ENCODE results near the gene SLC39A11. TPM values are rescaled to one million over a fixed set of nuclear protein-coding genes. Genes with fewer than 3 reads are reported as not detected.

The SLC39A11 gene
- total RNA-seq, 3 donors from 2014 or later: 16.7 to 23.3 (median 20.1) TPM

DNA sequence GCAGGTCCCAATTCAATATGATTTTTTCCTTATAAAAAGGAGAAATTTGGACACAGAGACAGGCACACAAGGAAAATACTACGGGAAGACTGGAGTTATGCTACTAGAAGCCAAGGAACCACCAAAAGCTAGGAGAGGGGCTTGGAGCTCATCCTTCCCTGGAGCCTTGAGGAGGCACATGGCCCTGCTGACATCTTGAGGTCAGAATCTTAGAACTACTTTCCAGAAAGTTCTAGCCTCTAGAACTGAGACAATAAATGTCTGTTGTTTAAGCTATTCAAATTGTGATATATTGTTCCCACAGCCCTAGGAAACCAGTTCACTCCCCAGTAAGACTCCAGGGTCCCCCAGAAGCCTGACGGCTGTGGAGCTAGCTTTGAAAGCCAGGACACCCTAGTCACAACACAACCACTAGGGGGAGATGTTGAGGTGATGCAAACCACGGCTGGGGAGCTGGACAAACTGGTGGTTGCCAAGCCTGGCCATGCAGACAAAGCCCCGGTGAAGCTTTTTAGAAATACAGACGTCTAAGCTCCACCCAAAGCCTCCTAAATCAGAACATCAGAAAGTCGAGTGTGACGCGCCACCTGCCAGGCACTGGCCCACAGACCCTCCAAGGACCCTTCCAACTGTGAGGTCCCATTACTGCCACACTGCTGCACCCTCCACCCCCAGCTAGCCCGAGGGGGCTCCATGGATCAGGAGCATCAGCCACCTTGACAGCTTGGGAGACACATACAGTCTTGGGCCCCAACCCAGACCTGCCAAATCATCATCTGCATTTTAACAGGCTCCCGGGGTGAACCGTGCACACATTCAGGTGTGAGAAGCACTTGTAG, 106.4 kb downstream of the SLC39A11 start:
- ATAC-seq: peak in 1 of 2 donors; percentile 46

GRCh38 chr17:72984926-72985325, 107.6 kb downstream of the SLC39A11 start:
- H3K4me1 Mint-ChIP-seq (ENCODE audit: low read depth): peaks cover 1% of the 10 kb centered on the region
- no peak for ATAC-seq
- H3K27me3 Mint-ChIP-seq (ENCODE audit: low read depth): no peaks in the 10 kb centered on the region
- H3K9me3 Mint-ChIP-seq: no peaks in the 10 kb centered on the region
- H3K36me3 Mint-ChIP-seq (ENCODE audit: insufficient read depth): peaks cover 3% of the 10 kb centered on the region
- H3K4me3 Mint-ChIP-seq: no peak overlapping the region
- no peak for DNase-seq

More for the DNA sequence above, 106.4 kb downstream of the SLC39A11 start:
- no peaks in the 10 kb centered on the region for H3K27me3 Mint-ChIP-seq (ENCODE audit: low read depth)
- H3K4me1 Mint-ChIP-seq (ENCODE audit: low read depth): peaks cover 1% of the 10 kb centered on the region
- no peak overlapping the region for H3K4me3 Mint-ChIP-seq
- peak; percentile 27 for DNase-seq
- peaks cover 2% of the 10 kb centered on the region for H3K36me3 Mint-ChIP-seq (ENCODE audit: insufficient read depth)
- no peaks in the 10 kb centered on the region for H3K9me3 Mint-ChIP-seq

- H3K36me3 Mint-ChIP-seq (ENCODE audit: insufficient read depth): peaks cover 3% of the 10 kb centered on the region
- ATAC-seq (no peak), DNase-seq (no peak)
- H3K4me3 Mint-ChIP-seq: no peak overlapping the region
- H3K9me3 Mint-ChIP-seq: no peaks in the 10 kb centered on the region
- no peaks in the 10 kb centered on the region for H3K27me3 Mint-ChIP-seq (ENCODE audit: low read depth)
- peaks cover 1% of the 10 kb centered on the region for H3K4me1 Mint-ChIP-seq (ENCODE audit: low read depth)
Observed at GRCh38 chr17:72984145-72984925, 108.2 kb downstream of the SLC39A11 start.

- H3K9me3 Mint-ChIP-seq: no peaks in the 10 kb centered on the region
- ATAC-seq (no peak), DNase-seq (no peak)
- H3K4me1 Mint-ChIP-seq (ENCODE audit: low read depth): peaks cover 4% of the 10 kb centered on the region
- H3K36me3 Mint-ChIP-seq (ENCODE audit: insufficient read depth): peaks cover 3% of the 10 kb centered on the region
- H3K27me3 Mint-ChIP-seq (ENCODE audit: low read depth): no peaks in the 10 kb centered on the region
- H3K4me3 Mint-ChIP-seq: no peak overlapping the region
Observed at GRCh38 chr17:72982680-72983079, 109.8 kb downstream of the SLC39A11 start.

DNA sequence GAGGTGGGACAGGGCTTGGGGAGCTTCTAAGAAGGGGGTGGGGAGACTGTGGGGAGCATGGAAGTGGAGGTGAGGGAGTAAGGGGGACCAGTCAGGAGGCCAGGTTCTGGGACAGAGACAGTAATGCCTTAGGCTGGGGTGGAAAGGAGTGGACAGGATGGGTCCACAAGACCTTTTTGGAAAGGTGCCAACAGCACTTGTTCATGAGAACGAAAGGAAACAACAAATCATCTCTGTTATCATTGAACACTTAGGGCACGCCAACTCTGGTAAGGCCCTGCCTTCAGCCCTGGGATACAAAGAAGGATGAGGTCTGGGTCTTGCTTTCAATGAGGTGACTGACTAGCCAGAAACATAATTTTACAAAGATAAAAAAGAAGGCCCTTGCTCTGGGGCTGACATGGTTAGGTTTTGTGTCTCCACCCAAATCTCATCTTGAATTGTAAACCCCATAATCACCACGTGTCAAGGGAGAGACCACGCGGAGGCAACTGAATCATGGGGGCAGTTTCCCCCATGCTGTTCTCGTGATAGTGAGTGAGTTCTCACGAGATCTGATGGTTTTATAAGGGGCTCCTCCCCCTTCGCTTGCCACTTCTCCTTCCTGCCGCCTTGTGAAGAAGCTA, 113.8 kb downstream of the SLC39A11 start:
- ATAC-seq: no peak
- Mint-ChIP-seq H3K36me3 (ENCODE audit: insufficient read depth) (peaks cover 5% of the 10 kb centered on the region), H3K27me3 (ENCODE audit: low read depth) (no peaks in the 10 kb centered on the region)

DNA sequence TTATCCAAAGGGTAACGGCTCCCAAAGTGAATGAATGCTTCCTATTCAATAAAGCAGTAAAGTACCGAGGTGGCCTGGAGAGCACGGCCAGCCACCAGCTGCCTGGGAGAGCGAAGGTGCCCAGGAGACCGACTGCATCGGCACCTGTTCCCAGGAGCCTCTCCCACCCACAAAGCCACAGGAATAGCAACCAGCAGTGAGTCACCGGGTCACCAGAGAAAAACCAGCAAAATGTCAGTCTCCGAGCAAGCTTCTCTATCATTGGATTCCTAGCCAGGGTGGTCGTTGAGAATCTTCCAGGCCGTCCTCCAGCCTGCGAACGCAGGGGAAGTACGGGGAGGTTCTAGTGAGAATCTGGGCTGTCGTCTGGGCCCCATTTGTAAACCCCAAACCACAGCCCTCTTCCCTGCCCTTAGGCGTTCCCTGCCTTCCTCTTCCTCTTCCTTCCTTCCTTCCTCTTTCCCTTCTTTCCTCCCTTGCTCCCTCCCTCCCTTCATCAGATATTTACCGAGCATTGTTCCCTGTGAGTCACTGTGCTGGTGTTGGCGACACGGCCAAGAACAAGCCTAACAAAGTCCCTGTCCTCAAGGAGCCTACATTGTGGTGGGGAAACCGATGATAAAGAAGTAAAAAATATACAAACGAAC, 114.6 kb downstream of the SLC39A11 start:
- H3K4me1 Mint-ChIP-seq (ENCODE audit: low read depth): peaks cover 3% of the 10 kb centered on the region
- no peak for ATAC-seq

More for the DNA sequence above, 113.8 kb downstream of the SLC39A11 start:
- no peak overlapping the region for H3K4me3 Mint-ChIP-seq
- peaks cover 3% of the 10 kb centered on the region for H3K4me1 Mint-ChIP-seq (ENCODE audit: low read depth)
- no peak for DNase-seq
- H3K9me3 Mint-ChIP-seq: no peaks in the 10 kb centered on the region

GRCh38 chr17:72976971-72977770, 115.3 kb downstream of the SLC39A11 start:
- no peaks in the 10 kb centered on the region for H3K27me3 Mint-ChIP-seq (ENCODE audit: low read depth)
- DNase-seq: no peak
- no peak overlapping the region for H3K4me3 Mint-ChIP-seq
- ATAC-seq: no peak
- H3K9me3 Mint-ChIP-seq: no peaks in the 10 kb centered on the region
- peaks cover 3% of the 10 kb centered on the region for H3K4me1 Mint-ChIP-seq (ENCODE audit: low read depth)
- H3K36me3 Mint-ChIP-seq (ENCODE audit: insufficient read depth): peaks cover 5% of the 10 kb centered on the region

More for the DNA sequence above, 114.6 kb downstream of the SLC39A11 start:
- DNase-seq: no peak
- Mint-ChIP-seq H3K4me3 (no peak overlapping the region), H3K36me3 (ENCODE audit: insufficient read depth) (peaks cover 5% of the 10 kb centered on the region), H3K9me3 (no peaks in the 10 kb centered on the region), H3K27me3 (ENCODE audit: low read depth) (no peaks in the 10 kb centered on the region)

DNA sequence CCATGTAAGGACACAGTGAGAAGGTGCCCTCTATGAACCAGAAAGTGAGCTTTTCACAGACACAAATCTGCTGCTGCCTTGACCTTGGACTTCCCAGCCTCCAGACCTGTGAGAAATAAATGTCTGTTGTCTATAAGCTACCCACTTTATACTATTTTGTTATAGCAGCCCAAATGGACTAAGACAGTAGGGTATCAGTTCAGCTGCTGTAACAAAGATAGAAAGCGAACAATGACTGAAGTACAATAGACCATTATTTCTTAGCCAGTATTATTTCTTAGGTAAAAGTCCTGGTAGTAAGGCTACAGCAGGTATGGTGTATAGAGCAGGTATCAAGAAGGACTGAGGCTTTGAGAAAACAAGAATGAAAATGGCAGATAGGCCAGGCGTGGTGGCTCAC, 117.0 kb downstream of the SLC39A11 start:
- DNase-seq (no peak), ATAC-seq (no peak)
- H3K36me3 Mint-ChIP-seq (ENCODE audit: insufficient read depth): peaks cover 5% of the 10 kb centered on the region
- H3K4me1 Mint-ChIP-seq (ENCODE audit: low read depth): peaks cover 6% of the 10 kb centered on the region
- H3K4me3 Mint-ChIP-seq: no peak overlapping the region
- no peaks in the 10 kb centered on the region for H3K9me3 Mint-ChIP-seq
- H3K27me3 Mint-ChIP-seq (ENCODE audit: low read depth): no peaks in the 10 kb centered on the region

DNA sequence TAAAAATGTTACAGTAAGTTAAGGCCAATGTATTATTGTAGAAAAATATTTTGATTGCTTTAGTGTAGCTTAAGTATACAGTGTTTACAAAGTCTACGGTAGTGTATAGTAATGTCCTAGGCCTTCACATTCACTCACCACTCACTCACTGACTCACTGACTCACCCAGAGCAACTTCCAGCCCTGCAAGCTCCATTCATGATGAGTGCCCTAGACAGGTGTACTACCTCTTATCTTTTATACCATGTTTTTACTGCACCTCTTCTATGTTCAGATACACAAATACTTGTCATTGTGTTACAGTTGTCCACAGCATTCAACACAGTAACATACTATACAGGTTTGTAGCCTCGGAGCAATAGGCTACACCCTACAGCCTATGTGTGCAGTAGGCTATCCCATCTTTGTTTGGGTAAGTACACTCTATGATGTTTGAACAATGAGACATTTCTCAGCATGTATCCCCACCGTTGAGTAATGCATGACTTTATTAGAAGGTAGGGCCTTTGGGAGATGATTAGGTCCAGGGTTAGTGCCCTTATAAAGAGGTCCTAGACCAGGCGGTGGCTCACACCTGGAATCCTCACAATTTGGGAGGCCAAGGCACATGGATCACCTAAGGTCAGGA, 117.8 kb downstream of the SLC39A11 start:
- no peak for DNase-seq
- no peak overlapping the region for H3K4me3 Mint-ChIP-seq

DNA sequence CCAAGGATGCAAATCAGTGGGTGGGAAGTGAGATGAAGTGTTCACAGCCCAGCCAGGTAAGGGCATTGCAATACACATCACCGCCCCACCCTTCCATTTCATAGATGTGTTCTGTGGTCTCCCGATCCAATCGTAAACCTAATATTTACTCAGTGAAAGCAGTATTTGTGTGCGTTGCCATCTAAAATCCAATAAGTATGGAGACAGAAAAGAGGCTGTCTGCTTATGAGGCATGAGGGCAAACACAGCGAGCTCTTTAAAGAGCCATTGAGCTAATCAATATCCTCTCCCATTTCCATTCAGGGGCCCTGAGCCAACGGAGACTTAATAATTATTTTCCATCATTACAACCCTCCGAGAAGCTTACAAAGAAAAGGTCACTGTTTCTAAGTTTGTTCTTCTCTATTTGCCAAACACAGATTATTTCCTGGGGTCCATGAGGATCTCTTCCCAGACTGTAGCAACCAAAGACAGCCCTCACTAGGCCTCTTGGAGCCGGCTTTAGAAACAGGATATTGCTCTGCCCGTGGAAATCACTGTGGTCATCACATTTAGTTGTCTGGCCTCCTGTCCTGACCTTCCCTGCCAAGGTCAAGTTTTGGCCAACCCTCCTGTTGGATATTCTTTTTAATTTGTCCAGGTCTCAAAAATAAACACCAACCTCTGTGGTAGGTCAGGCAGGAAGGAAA, 120.1 kb downstream of the SLC39A11 start:
- DNase-seq: no peak
- H3K4me3 Mint-ChIP-seq: no peak overlapping the region
- H3K4me1 Mint-ChIP-seq (ENCODE audit: low read depth): peaks cover 3% of the 10 kb centered on the region
- H3K9me3 Mint-ChIP-seq: no peaks in the 10 kb centered on the region
- peaks cover 3% of the 10 kb centered on the region for H3K36me3 Mint-ChIP-seq (ENCODE audit: insufficient read depth)
- H3K27me3 Mint-ChIP-seq (ENCODE audit: low read depth): no peaks in the 10 kb centered on the region
- ATAC-seq: no peak

More for the DNA sequence above, 117.8 kb downstream of the SLC39A11 start:
- ATAC-seq: no peak
- H3K9me3 Mint-ChIP-seq: no peaks in the 10 kb centered on the region
- peaks cover 3% of the 10 kb centered on the region for H3K36me3 Mint-ChIP-seq (ENCODE audit: insufficient read depth)
- H3K27me3 Mint-ChIP-seq (ENCODE audit: low read depth): no peaks in the 10 kb centered on the region
- H3K4me1 Mint-ChIP-seq (ENCODE audit: low read depth): peaks cover 6% of the 10 kb centered on the region

DNA sequence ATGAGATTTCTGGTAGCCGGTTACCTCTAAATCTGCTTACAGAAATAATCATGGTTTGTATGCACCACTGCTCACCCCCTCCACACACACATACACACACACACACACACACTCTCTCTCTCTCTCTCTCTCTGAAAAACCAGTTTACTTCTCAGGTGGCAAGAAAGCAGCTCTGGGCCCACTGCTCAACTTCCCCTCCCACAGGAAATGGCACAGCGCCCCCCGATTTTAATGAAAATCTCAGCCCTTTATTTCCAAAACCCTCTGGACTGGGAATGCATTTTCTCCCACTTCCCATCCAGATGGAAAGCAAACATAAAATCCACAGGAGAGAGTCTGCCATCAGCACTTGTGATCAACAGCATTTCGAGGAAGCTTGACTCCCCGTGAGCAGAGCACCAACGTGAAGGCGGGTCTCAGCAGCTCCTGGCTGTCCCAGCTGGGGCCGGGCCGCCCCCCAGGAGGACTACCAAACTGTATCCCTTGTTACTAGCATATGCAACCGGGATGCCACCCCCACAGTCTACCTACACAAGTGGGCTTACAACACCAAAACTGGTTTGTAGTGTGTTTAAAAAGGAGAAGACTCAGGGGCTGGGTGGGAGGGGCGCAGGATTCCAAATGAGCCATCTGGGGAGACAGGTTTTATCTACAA, 121.1 kb downstream of the SLC39A11 start:
- Mint-ChIP-seq H3K27me3 (ENCODE audit: low read depth) (no peaks in the 10 kb centered on the region), H3K36me3 (ENCODE audit: insufficient read depth) (no peaks in the 10 kb centered on the region), H3K9me3 (no peaks in the 10 kb centered on the region), H3K4me3 (no peak overlapping the region), H3K4me1 (ENCODE audit: low read depth) (peaks cover 3% of the 10 kb centered on the region)
- DNase-seq (no peak), ATAC-seq (no peak)

DNA sequence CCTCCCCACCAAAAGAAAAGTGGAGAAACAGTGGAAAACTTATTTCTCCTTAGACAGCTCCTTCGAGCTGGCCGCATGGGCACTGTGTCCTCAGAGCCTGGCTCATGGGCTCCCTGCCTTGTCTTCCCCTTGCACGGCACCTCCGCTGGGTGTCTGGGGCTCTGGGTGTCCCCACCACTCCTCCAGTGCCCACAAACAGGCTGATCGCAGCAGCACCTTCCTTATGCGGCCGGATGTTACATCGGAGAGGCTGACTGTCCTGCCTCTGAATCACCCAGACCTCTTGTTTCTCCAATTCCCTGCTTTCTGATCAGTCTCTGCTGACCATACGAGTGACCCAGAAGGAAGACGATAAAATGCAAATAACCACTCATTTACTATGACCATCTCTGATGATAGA, 121.7 kb downstream of the SLC39A11 start:
- DNase-seq (no peak), ATAC-seq (no peak)
- H3K4me3 Mint-ChIP-seq: no peak overlapping the region
- no peaks in the 10 kb centered on the region for H3K27me3 Mint-ChIP-seq (ENCODE audit: low read depth)
- no peaks in the 10 kb centered on the region for H3K36me3 Mint-ChIP-seq (ENCODE audit: insufficient read depth)
- H3K9me3 Mint-ChIP-seq: no peaks in the 10 kb centered on the region
- H3K4me1 Mint-ChIP-seq (ENCODE audit: low read depth): peaks cover 3% of the 10 kb centered on the region
